IMR-90 (cell line): ENCODE measurements around the gene DPYSL5. TPM values are rescaled to one million over a fixed set of nuclear protein-coding genes. Genes with fewer than 3 reads are reported as not detected.

ENCODE experiments used
- ATAC-seq: fragments of 200-7000 bp; cut with Tn5 transposase; 2 replicates; pipeline ENCODE4 v1.9.1; 2020; ENCODE audit warnings: low read depth, mild to moderate bottlenecking, moderate library complexity
- BruUV-seq: library from RNA; stranded (reverse); fragments of 400-500 nt; replicated peaks from 2 replicates; lab custom pipeline; 2021; lab: Mats Ljungman, UMichigan
- CTCF ChIA-PET: fragments of 300-600 bp; formaldehyde crosslinking; extraction: SDS; loops from one replicate; lab custom pipeline; 2021; ENCODE audit warnings: antibody characterized with exemption; lab: Yijun Ruan, JAX
- POLR2A ChIA-PET: fragments of 300-600 bp; sonication (Branson Sonifier 250); formaldehyde crosslinking; loops from one replicate; lab custom pipeline; 2022; ENCODE audit warnings: antibody characterized with exemption; ENCODE audit not compliant: unreplicated experiment; lab: Charles Lee
- DNase-seq: peaks from one replicate; pipeline ENCODE4 v3.0.0; 2013
- H2AFZ ChIP-seq: replicated peaks from 2 replicates; pipeline ENCODE3; 2013; ENCODE audit warnings: low read length, mild to moderate bottlenecking; ENCODE audit not compliant: poor library complexity
- H2AK5ac ChIP-seq: 2 replicates; pipeline ENCODE4 v1.6.1; 2013; ENCODE audit warnings: low read depth, low read length, inconsistent platforms
- H2AK9ac ChIP-seq: replicated peaks from 2 replicates; pipeline ENCODE3; 2013; ENCODE audit warnings: mild to moderate bottlenecking, low read depth, low read length, moderate library complexity; ENCODE audit not compliant: poor library complexity
- H2BK120ac ChIP-seq: 2 replicates; pipeline ENCODE4 v1.6.1; 2013; ENCODE audit warnings: low read depth, low read length, inconsistent platforms
- H2BK15ac ChIP-seq: 3 replicates; pipeline ENCODE4 v1.6.1; 2013; ENCODE audit warnings: low read depth, low read length, inconsistent platforms
- H2BK20ac ChIP-seq: 2 replicates; pipeline ENCODE4 v1.6.1; 2013; ENCODE audit warnings: low read depth, mild to moderate bottlenecking, inconsistent platforms, low read length, moderate library complexity
- H2BK5ac ChIP-seq: 2 replicates; pipeline ENCODE4 v1.6.1; 2013; ENCODE audit warnings: mild to moderate bottlenecking, low read depth, low read length, inconsistent platforms; ENCODE audit not compliant: poor library complexity, severe bottlenecking
- H3K14ac ChIP-seq: replicated peaks from 2 replicates; pipeline ENCODE4 v1.6.1; 2013; ENCODE audit warnings: low read depth, low read length, inconsistent platforms
- H3K18ac ChIP-seq: 2 replicates; pipeline ENCODE4 v1.6.1; 2013; ENCODE audit warnings: low read depth, low read length, control low read depth
- H3K23ac ChIP-seq: 2 replicates; pipeline ENCODE4 v1.6.1; 2013; ENCODE audit warnings: low read depth, low read length, inconsistent platforms
- H3K27ac ChIP-seq: 2 replicates; pipeline ENCODE4 v1.5.1; 2013; ENCODE audit warnings: mild to moderate bottlenecking, control low read depth, low read length; ENCODE audit not compliant: insufficient read depth
- H3K27me3 ChIP-seq: 2 replicates; pipeline ENCODE4 v1.6.1; 2013; ENCODE audit warnings: low read length; ENCODE audit not compliant: control insufficient read depth, insufficient read depth
- H3K36me3 ChIP-seq: 2 replicates; pipeline ENCODE4 v1.6.1; 2013; ENCODE audit warnings: low read length, mixed read lengths; ENCODE audit not compliant: control insufficient read depth, insufficient read depth
- H3K4ac ChIP-seq: 2 replicates; pipeline ENCODE4 v1.6.1; 2013; ENCODE audit warnings: low read depth, low read length, inconsistent platforms
- H3K4me1 ChIP-seq: 2 replicates; pipeline ENCODE4 v1.6.1; 2013; ENCODE audit warnings: low read length, mixed read lengths; ENCODE audit not compliant: control insufficient read depth, insufficient read depth
- H3K4me2 ChIP-seq: 2 replicates; pipeline ENCODE4 v1.6.1; 2013; ENCODE audit warnings: low read depth, mild to moderate bottlenecking, control low read depth, low read length, moderate library complexity
- H3K4me3 ChIP-seq: 2 replicates; pipeline ENCODE4 v1.5.1; 2013; ENCODE audit warnings: low read depth, mild to moderate bottlenecking, control low read depth, low read length, moderate library complexity; ENCODE audit not compliant: insufficient read depth
- H3K56ac ChIP-seq: 2 replicates; pipeline ENCODE4 v1.6.1; 2013; ENCODE audit warnings: low read length, inconsistent platforms; ENCODE audit not compliant: insufficient read depth; ENCODE audit errors: extremely low read depth
- H3K79me1 ChIP-seq, 2 experiments: 2 replicates each; pipeline ENCODE4 v1.6.1; 2013; ENCODE audit warnings: low read length in 2 of 2, inconsistent platforms in 1 of 2, low read depth in 1 of 2
- H3K9ac ChIP-seq: 2 replicates; pipeline ENCODE4 v1.6.1; 2013; ENCODE audit warnings: low read depth, low read length, control low read depth
- H3K9me1 ChIP-seq: 2 replicates; pipeline ENCODE4 v1.6.1; 2013; ENCODE audit warnings: low read length, inconsistent platforms; ENCODE audit not compliant: insufficient read depth
- H3K9me3 ChIP-seq: 2 replicates; pipeline ENCODE4 v1.6.1; 2013; ENCODE audit warnings: low read length; ENCODE audit not compliant: control insufficient read depth, insufficient read depth
- H4K20me1 ChIP-seq: 2 replicates; pipeline ENCODE4 v1.6.1; 2013; ENCODE audit warnings: low read length, inconsistent platforms; ENCODE audit not compliant: insufficient read depth
- H4K5ac ChIP-seq: 2 replicates; pipeline ENCODE4 v1.6.1; 2013; ENCODE audit warnings: mild to moderate bottlenecking, low read depth, low read length, control low read depth
- H4K8ac ChIP-seq, 2 experiments: 2 replicates each; pipeline ENCODE4 v1.6.1; 2013; ENCODE audit warnings: low read depth in 2 of 2, low read length in 2 of 2, control low read depth in 1 of 2, inconsistent platforms in 1 of 2
- H4K91ac ChIP-seq: 2 replicates; pipeline ENCODE4 v1.6.1; 2013; ENCODE audit warnings: low read depth, low read length, inconsistent platforms; ENCODE audit not compliant: insufficient read depth
- BHLHE40 ChIP-seq: fragments of 150-350 bp; IDR thresholded peaks from 2 replicates; pipeline ENCODE4 v1.6.1; 2016; ENCODE audit warnings: mild to moderate bottlenecking, low read depth, low read length
- CHD1 ChIP-seq: IDR thresholded peaks from 2 replicates; pipeline ENCODE4 v1.6.1; 2012; ENCODE audit warnings: low read depth, low read length, improper control_type of control experiment
- FOS ChIP-seq: fragments of 150-350 bp; IDR thresholded peaks from 2 replicates; pipeline ENCODE4 v1.6.1; 2016; ENCODE audit warnings: low read depth, low read length
- MAFK ChIP-seq: IDR thresholded peaks from 2 replicates; pipeline ENCODE4 v1.6.1; 2012; ENCODE audit warnings: low read depth, low read length, improper control_type of control experiment
- MXI1 ChIP-seq: IDR thresholded peaks from 2 replicates; pipeline ENCODE4 v1.6.1; 2012; ENCODE audit warnings: low read depth, mild to moderate bottlenecking, low read length, moderate library complexity, borderline replicate concordance
- NFE2L2 ChIP-seq: fragments of 150-350 bp; IDR thresholded peaks from 2 replicates; pipeline ENCODE4 v1.6.1; 2016; ENCODE audit warnings: low read depth, mild to moderate bottlenecking, low read length
- POLR2A ChIP-seq: IDR thresholded peaks from 2 replicates; pipeline ENCODE4 v1.6.1; 2012; ENCODE audit warnings: mild to moderate bottlenecking, low read depth, low read length
- RAD21 ChIP-seq: IDR thresholded peaks from 2 replicates; pipeline ENCODE4 v1.6.1; 2012; ENCODE audit warnings: low read length, improper control_type of control experiment
- RCOR1 ChIP-seq: IDR thresholded peaks from 2 replicates; pipeline ENCODE4 v1.6.1; 2012; ENCODE audit warnings: mild to moderate bottlenecking, low read length, improper control_type of control experiment; ENCODE audit not compliant: insufficient replicate concordance
- RFX5 ChIP-seq: IDR thresholded peaks from 2 replicates; pipeline ENCODE4 v1.8.0; 2012; ENCODE audit warnings: low read depth, mild to moderate bottlenecking, low read length, moderate library complexity
- SMC3 ChIP-seq: fragments of 150-350 bp; IDR thresholded peaks from 2 replicates; pipeline ENCODE4 v1.6.1; 2016; ENCODE audit warnings: low read depth, mild to moderate bottlenecking, antibody characterized with exemption, low read length, moderate library complexity
- WGBS, 2 experiments: methylation state at CpG; one replicate each; pipeline versions ENCODE4 v1.1.5 to v1.1.7; 2013; ENCODE audit warnings: missing lambda C conversion rate in 2 of 2; ENCODE audit not compliant: insufficient read length in 1 of 2; ENCODE audit errors: extremely low coverage in 2 of 2; 5-methylcytosine and 5-hydroxymethylcytosine counted together
- dilution Hi-C: fragments of 300-500 bp; cut with HindIII; formaldehyde crosslinking; loops from one replicate; pipeline ENCODE4 v1.14.3; 2018; ENCODE audit warnings: low sequenced_read_pairs; ENCODE audit not compliant: unreplicated experiment
- in situ Hi-C: fragments of 300-500 bp; cut with MboI; formaldehyde crosslinking; loops from 3 replicates; pipeline ENCODE4 v1.14.3; 2019; ENCODE audit warnings: low sequenced_read_pairs, inconsistent platforms, mixed read lengths
- intact Hi-C: fragments of 100-400 bp; cut with micrococcal nuclease; formaldehyde crosslinking; loops from 2 replicates; pipeline ENCODE4 v1.10.0; 2022
- polyA plus RNA-seq, 3 experiments: library from polyadenylated mRNA; depleted of rRNA; stranded (reverse); fragments of >200 nt; gene quantifications; 2 replicates each; pipeline ENCODE4 v1.2.3, GENCODE V29; 2012; ENCODE audit warnings: low replicate concordance in 1 of 3
- total RNA-seq: library from RNA; depleted of rRNA; stranded (reverse); fragments of >200 nt; gene quantifications from 2 replicates; pipeline ENCODE4 v1.2.3, GENCODE V29; 2012
- TF ChIP-seq, protein P1 (sequence below): conservative IDR thresholded peaks from 2 replicates; pipeline ENCODE4 v1.5.1; 2012; ENCODE audit warnings: mild to moderate bottlenecking, low read depth, low read length, improper control_type of control experiment
- TF ChIP-seq, protein P2 (sequence below): fragments of 150-350 bp; IDR thresholded peaks from 2 replicates; pipeline ENCODE4 v1.6.1; 2017; ENCODE audit warnings: mild to moderate bottlenecking, antibody characterized with exemption, low read length, low read depth

Gene DPYSL5
- total and polyA plus RNA-seq, 2 of the 4 experiments (the other 2 are of a cell fraction), result not detected

DNA sequence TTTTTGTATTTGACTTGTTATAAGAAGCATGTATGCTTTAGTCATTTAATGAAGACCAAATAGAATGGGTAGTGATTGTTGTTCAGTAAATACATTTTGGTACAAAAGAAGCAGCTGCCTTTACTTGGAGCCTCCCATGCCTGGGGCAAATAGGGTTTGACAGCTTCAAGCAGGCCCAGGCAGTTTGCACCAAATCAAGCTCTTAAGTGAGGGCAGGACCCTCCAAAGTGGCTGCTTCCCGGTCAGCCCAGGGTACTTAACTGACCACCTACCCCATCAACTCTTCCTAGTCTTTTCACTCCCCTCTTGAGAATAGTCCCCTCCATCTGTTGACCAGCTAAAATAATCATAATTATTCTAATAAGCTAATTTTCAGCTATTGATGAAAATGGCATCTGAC, 127.7 kb downstream of the DPYSL5 start:
- BruUV-seq, result no TSS peak
- intact Hi-C loops, result no loop called here

More for the DNA sequence above, 127.7 kb downstream of the DPYSL5 start:
- Histone ChIP-seq H3K79me1 (peaks cover 5 to 25% of the 10 kb centered on the region in 2 experiments; a peak in 1 of 4 replicates), H4K5ac (no peak overlapping the region), H3K4me3 (no peak overlapping the region), H3K4me1 (peaks cover 7% of the 10 kb centered on the region), H2BK5ac (no peak overlapping the region), H3K56ac (no peak overlapping the region), H3K23ac (no peak overlapping the region), H3K4ac (no peak overlapping the region), H3K14ac (no peak overlapping the region), H4K91ac (no peak overlapping the region), H3K27me3 (no peaks in the 10 kb centered on the region), H3K9ac (no peak overlapping the region), H2AK5ac (no peak overlapping the region), H2AK9ac (no peak overlapping the region), H2BK120ac (no peak overlapping the region), H3K27ac (no peak overlapping the region), H3K9me3 (no peaks in the 10 kb centered on the region), H3K4me2 (no peak overlapping the region), H4K20me1 (peaks cover 7% of the 10 kb centered on the region; the same call in 1 of the 2 replicates), H3K9me1 (peaks cover 7% of the 10 kb centered on the region; the same call in 1 of the 2 replicates), H3K36me3 (no peaks in the 10 kb centered on the region), H4K8ac (no peak overlapping the region), H2AFZ (no peak overlapping the region), H3K18ac (no peak overlapping the region), H2BK20ac (no peak overlapping the region), H2BK15ac (no peak overlapping the region)
- dilution Hi-C loops (no loop called here), in situ Hi-C loops (no loop called here)
- DNase-seq, result no peak
- no peak for TF ChIP-seq MAFK
- TF ChIP-seq BHLHE40, result no peak
- TF ChIP-seq CHD1, result no peak
- no peak for TF ChIP-seq RAD21
- TF ChIP-seq POLR2A, result no peak
- TF ChIP-seq FOS, result no peak
- TF ChIP-seq, protein P1, sequence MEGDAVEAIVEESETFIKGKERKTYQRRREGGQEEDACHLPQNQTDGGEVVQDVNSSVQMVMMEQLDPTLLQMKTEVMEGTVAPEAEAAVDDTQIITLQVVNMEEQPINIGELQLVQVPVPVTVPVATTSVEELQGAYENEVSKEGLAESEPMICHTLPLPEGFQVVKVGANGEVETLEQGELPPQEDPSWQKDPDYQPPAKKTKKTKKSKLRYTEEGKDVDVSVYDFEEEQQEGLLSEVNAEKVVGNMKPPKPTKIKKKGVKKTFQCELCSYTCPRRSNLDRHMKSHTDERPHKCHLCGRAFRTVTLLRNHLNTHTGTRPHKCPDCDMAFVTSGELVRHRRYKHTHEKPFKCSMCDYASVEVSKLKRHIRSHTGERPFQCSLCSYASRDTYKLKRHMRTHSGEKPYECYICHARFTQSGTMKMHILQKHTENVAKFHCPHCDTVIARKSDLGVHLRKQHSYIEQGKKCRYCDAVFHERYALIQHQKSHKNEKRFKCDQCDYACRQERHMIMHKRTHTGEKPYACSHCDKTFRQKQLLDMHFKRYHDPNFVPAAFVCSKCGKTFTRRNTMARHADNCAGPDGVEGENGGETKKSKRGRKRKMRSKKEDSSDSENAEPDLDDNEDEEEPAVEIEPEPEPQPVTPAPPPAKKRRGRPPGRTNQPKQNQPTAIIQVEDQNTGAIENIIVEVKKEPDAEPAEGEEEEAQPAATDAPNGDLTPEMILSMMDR, result no peak
- no peak for TF ChIP-seq RCOR1
- TF ChIP-seq MXI1, result no peak
- TF ChIP-seq, protein P2, sequence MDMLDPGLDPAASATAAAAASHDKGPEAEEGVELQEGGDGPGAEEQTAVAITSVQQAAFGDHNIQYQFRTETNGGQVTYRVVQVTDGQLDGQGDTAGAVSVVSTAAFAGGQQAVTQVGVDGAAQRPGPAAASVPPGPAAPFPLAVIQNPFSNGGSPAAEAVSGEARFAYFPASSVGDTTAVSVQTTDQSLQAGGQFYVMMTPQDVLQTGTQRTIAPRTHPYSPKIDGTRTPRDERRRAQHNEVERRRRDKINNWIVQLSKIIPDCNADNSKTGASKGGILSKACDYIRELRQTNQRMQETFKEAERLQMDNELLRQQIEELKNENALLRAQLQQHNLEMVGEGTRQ, result no peak
- no peak for TF ChIP-seq RFX5
- no peak for TF ChIP-seq SMC3
- TF ChIP-seq NFE2L2, result no peak
- no CpG with 5 or more reads among the region's 1 CpG for WGBS, 2 experiments
- ChIA-PET CTCF (interaction anchor here (0.6 to 1.1 kb wide), 3 partner anchors 13 to 129 kb away, joined by 3 to 6 read pairs (median 3); no protein-coding TSS in a partner anchor), POLR2A (no interaction called here)
- no peak for ATAC-seq
